Chondrocyte (in vitro differentiated cells): ENCODE measurements around the gene RBM20. TPM values are rescaled to one million over a fixed set of nuclear protein-coding genes. Genes with fewer than 3 reads are reported as not detected.

Source experiments
- DNase-seq: peaks from one replicate; pipeline ENCODE4 v3.0.0; 2021; ENCODE audit warnings: mixed read lengths, low spot score
- H3K27ac Mint-ChIP-seq: one replicate; pipeline ENCODE4 v1.8.0; 2021; ENCODE audit warnings: mild to moderate bottlenecking, moderate library complexity, mixed read lengths; ENCODE audit not compliant: unreplicated experiment
- H3K27me3 Mint-ChIP-seq: 2 replicates; pipeline ENCODE4 v1.8.0; 2021; ENCODE audit warnings: low read depth, mixed read lengths
- H3K36me3 Mint-ChIP-seq: 2 replicates; pipeline ENCODE4 v1.8.0; 2021; ENCODE audit warnings: low read depth, mixed read lengths
- H3K4me1 Mint-ChIP-seq: 2 replicates; pipeline ENCODE4 v1.8.0; 2021; ENCODE audit warnings: low read depth, mild to moderate bottlenecking, mixed read lengths
- H3K4me3 Mint-ChIP-seq: one replicate; pipeline ENCODE4 v1.8.0; 2021; ENCODE audit warnings: mild to moderate bottlenecking, moderate library complexity, mixed read lengths; ENCODE audit not compliant: unreplicated experiment
- H3K9me3 Mint-ChIP-seq: 2 replicates; pipeline ENCODE4 v1.8.0; 2021; ENCODE audit warnings: low read depth, mixed read lengths
- CTCF ChIP-seq: fragments of 200-600 bp; sonication (generic); IDR thresholded peaks from 2 replicates; pipeline ENCODE4 v1.5.0; 2021; ENCODE audit warnings: antibody characterized with exemption, mild to moderate bottlenecking, moderate library complexity
- total RNA-seq: library from RNA; stranded (reverse); gene quantifications from 3 replicates; pipeline ENCODE4 v1.2.1, GENCODE V29; 2021

RBM20 gene
- total RNA-seq, 1 donor from 2014 or later = 3.6 TPM

- no peak for DNase-seq
- Mint-ChIP-seq H3K9me3 (no peaks in the 10 kb centered on the region), H3K4me3 (peak overlapping the region; percentile 37), H3K27me3 (peaks cover 2% of the 10 kb centered on the region), H3K4me1 (peaks cover 39% of the 10 kb centered on the region), H3K27ac (peak overlapping the region; percentile 84), H3K36me3 (no peaks in the 10 kb centered on the region)
- no peak for TF ChIP-seq CTCF
Measured at GRCh38 chr10:110651044-110651958, 7.2 kb downstream of the RBM20 start.

DNA sequence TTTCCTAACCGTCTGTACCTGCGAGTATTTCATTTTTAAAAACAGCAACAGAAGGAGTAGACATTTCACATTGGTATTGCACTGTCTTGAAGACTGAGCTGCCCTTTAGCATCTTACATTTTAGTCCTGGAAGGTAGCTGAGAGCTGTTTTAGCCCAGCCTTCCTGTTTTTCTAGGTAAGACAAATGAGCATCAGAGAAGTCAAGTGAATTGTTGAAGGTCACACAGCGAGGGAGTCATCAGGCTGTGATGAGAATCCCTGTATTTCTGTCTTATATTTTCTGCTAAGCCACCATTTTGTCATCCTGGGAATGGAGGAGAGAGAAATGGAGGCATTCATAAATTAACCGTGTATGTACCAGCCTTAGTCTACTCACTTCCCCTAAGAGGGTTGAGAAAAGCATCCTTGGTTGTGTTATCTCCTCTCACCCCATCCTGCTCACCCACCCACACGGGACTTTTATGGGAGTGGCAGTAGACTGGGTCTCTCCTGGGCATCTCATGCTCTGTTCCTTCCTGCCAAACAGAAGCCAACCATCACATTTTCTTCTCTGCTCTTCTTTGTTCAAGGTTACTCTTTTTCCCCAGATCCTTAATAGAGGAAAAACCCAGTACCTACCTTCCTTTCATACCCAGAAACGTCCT, 8.5 kb downstream of the RBM20 start:
- H3K27ac Mint-ChIP-seq = no peak overlapping the region
- no peak for DNase-seq
- no peak for TF ChIP-seq CTCF
- H3K9me3 Mint-ChIP-seq = no peaks in the 10 kb centered on the region
- H3K4me3 Mint-ChIP-seq = no peak overlapping the region
- peaks cover 39% of the 10 kb centered on the region for H3K4me1 Mint-ChIP-seq
- H3K36me3 Mint-ChIP-seq = no peaks in the 10 kb centered on the region
- H3K27me3 Mint-ChIP-seq = no peaks in the 10 kb centered on the region

DNA sequence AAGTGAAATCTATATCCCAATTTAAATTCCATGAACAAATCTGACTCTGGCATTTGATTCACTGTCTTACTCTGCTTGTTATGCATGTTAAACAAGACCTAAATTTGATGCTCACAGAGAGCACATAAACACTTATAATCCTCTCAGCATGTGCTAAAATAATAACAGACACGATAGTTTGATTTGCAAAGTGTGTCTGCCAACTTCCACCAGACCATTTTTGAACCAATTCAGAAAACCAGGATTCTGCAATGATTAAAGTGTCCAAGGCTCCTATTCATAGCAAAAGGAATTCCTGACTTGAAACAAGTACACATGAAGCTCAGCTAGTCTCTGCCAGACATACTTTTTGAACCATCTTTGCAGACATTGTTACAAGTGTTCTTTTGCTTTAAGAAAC, 11.2 kb downstream of the RBM20 start:
- H3K4me3 Mint-ChIP-seq = no peak overlapping the region

GRCh38 chr10:110656612-110657011, 12.5 kb downstream of the RBM20 start:
- TF ChIP-seq CTCF = no peak
- Mint-ChIP-seq H3K27me3 (no peaks in the 10 kb centered on the region), H3K4me3 (no peak overlapping the region), H3K36me3 (no peaks in the 10 kb centered on the region), H3K4me1 (peaks cover 15% of the 10 kb centered on the region), H3K9me3 (no peaks in the 10 kb centered on the region), H3K27ac (no peak overlapping the region)
- DNase-seq = no peak

More for the DNA sequence above, 11.2 kb downstream of the RBM20 start:
- Mint-ChIP-seq H3K9me3 (no peaks in the 10 kb centered on the region), H3K4me1 (peaks cover 23% of the 10 kb centered on the region), H3K27ac (no peak overlapping the region), H3K27me3 (no peaks in the 10 kb centered on the region), H3K36me3 (no peaks in the 10 kb centered on the region)
- no peak for TF ChIP-seq CTCF
- DNase-seq = no peak

GRCh38 chr10:110657973-110658691, 14.0 kb downstream of the RBM20 start:
- DNase-seq = no peak
- no peaks in the 10 kb centered on the region for H3K27me3 Mint-ChIP-seq
- peaks cover 10% of the 10 kb centered on the region for H3K4me1 Mint-ChIP-seq
- TF ChIP-seq CTCF = no peak
- no peaks in the 10 kb centered on the region for H3K36me3 Mint-ChIP-seq
- no peak overlapping the region for H3K27ac Mint-ChIP-seq
- H3K4me3 Mint-ChIP-seq = no peak overlapping the region
- no peaks in the 10 kb centered on the region for H3K9me3 Mint-ChIP-seq
